Measurements from ENCODE around the gene SCAMP5. TPM values are rescaled to one million over a fixed set of nuclear protein-coding genes. Genes with fewer than 3 reads are reported as not detected.

The SCAMP5 gene
- total and polyA plus RNA-seq, 2 of the 13 experiments (the other 11 are each of a cell fraction or from before 2014, with no cell fraction given): 34.3 to 49.0 TPM

DNA sequence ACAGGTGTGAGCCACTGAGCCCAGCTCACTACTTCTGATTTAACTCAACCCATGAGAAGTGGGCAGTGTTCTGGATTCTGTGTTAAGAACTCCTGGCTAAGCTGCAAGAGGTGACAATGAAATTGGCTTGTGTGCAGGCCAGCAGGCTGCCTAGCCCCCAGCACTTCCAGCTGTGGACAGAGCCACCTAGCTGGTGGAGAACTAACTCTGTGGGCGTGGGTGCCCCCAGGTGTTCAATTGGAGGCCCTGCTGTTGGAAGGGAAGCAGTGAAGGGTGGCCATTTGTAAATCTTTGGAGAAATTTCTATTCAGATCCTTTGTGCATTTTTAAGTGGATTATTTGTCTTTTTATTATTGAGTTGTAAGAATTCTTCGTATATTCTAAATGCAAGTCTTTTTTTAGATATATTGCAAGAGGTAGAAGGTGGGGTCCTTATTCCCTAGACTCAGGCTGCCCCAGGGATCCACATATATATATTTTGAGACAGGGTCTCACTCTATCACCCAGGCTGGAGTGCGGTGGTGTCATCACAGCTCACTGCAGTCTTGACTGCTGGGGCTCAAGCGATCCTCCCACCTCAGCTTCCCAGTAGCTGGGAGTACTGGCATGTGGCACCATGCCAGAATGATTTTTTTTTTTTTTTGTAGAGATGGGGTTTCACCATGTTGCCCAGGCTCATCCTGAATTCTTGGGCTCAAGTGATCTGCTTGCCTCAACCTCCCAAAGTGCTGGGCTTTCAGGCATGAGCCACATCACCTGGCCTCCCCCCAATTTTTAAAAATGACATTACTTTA, 7.2 kb upstream of the SCAMP5 start (continued):
- TF ChIP-seq, protein P1, sequence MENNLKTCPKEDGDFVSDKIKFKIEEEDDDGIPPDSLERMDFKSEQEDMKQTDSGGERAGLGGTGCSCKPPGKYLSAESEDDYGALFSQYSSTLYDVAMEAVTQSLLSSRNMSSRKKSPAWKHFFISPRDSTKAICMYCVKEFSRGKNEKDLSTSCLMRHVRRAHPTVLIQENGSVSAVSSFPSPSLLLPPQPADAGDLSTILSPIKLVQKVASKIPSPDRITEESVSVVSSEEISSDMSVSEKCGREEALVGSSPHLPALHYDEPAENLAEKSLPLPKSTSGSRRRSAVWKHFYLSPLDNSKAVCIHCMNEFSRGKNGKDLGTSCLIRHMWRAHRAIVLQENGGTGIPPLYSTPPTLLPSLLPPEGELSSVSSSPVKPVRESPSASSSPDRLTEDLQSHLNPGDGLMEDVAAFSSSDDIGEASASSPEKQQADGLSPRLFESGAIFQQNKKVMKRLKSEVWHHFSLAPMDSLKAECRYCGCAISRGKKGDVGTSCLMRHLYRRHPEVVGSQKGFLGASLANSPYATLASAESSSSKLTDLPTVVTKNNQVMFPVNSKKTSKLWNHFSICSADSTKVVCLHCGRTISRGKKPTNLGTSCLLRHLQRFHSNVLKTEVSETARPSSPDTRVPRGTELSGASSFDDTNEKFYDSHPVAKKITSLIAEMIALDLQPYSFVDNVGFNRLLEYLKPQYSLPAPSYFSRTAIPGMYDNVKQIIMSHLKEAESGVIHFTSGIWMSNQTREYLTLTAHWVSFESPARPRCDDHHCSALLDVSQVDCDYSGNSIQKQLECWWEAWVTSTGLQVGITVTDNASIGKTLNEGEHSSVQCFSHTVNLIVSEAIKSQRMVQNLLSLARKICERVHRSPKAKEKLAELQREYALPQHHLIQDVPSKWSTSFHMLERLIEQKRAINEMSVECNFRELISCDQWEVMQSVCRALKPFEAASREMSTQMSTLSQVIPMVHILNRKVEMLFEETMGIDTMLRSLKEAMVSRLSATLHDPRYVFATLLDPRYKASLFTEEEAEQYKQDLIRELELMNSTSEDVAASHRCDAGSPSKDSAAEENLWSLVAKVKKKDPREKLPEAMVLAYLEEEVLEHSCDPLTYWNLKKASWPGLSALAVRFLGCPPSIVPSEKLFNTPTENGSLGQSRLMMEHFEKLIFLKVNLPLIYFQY (CRISPR knock-in tag; IDR thresholded peaks at IDR 0.05; ENCODE audit: borderline replicate concordance): 0 out of 2 replicates have a peak, but pooled peaks have one; percentile 39
- TF ChIP-seq ERF (CRISPR knock-in tag; IDR thresholded peaks at IDR 0.05): peak; percentile 61; the same call in 1 of the 2 replicates
- TF ChIP-seq SMYD3 (CRISPR knock-in tag; IDR thresholded peaks at IDR 0.05): no peak
- no peak for TF ChIP-seq SATB2 (CRISPR knock-in tag; IDR thresholded peaks at IDR 0.05)
- TF ChIP-seq PHB2 (IDR thresholded peaks at IDR 0.05; ENCODE audit: partially characterized antibody): no peak
- no peak for TF ChIP-seq ZNF101 (CRISPR knock-in tag; IDR thresholded peaks at IDR 0.05; ENCODE audit: borderline replicate concordance, low read depth)
- TF ChIP-seq, protein P2, sequence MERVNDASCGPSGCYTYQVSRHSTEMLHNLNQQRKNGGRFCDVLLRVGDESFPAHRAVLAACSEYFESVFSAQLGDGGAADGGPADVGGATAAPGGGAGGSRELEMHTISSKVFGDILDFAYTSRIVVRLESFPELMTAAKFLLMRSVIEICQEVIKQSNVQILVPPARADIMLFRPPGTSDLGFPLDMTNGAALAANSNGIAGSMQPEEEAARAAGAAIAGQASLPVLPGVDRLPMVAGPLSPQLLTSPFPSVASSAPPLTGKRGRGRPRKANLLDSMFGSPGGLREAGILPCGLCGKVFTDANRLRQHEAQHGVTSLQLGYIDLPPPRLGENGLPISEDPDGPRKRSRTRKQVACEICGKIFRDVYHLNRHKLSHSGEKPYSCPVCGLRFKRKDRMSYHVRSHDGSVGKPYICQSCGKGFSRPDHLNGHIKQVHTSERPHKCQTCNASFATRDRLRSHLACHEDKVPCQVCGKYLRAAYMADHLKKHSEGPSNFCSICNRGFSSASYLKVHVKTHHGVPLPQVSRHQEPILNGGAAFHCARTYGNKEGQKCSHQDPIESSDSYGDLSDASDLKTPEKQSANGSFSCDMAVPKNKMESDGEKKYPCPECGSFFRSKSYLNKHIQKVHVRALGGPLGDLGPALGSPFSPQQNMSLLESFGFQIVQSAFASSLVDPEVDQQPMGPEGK (CRISPR knock-in tag; IDR thresholded peaks at IDR 0.05): peak; percentile 78
- no peak for TF ChIP-seq ZNF232 (CRISPR knock-in tag; IDR thresholded peaks at IDR 0.05; ENCODE audit: borderline replicate concordance)
- TF ChIP-seq ZNF501 (CRISPR knock-in tag; IDR thresholded peaks at IDR 0.05): 0 out of 2 replicates have a peak, but pooled peaks have one; percentile 27
- TF ChIP-seq KLF11 (CRISPR knock-in tag; IDR thresholded peaks at IDR 0.05): no peak
- TF ChIP-seq, protein P3, sequence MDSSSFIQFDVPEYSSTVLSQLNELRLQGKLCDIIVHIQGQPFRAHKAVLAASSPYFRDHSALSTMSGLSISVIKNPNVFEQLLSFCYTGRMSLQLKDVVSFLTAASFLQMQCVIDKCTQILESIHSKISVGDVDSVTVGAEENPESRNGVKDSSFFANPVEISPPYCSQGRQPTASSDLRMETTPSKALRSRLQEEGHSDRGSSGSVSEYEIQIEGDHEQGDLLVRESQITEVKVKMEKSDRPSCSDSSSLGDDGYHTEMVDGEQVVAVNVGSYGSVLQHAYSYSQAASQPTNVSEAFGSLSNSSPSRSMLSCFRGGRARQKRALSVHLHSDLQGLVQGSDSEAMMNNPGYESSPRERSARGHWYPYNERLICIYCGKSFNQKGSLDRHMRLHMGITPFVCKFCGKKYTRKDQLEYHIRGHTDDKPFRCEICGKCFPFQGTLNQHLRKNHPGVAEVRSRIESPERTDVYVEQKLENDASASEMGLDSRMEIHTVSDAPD (CRISPR knock-in tag; IDR thresholded peaks at IDR 0.05): no peak
- no peak for TF ChIP-seq MED8 (CRISPR knock-in tag; IDR thresholded peaks at IDR 0.05; ENCODE audit: insufficient replicate concordance)
- TF ChIP-seq, protein P4, sequence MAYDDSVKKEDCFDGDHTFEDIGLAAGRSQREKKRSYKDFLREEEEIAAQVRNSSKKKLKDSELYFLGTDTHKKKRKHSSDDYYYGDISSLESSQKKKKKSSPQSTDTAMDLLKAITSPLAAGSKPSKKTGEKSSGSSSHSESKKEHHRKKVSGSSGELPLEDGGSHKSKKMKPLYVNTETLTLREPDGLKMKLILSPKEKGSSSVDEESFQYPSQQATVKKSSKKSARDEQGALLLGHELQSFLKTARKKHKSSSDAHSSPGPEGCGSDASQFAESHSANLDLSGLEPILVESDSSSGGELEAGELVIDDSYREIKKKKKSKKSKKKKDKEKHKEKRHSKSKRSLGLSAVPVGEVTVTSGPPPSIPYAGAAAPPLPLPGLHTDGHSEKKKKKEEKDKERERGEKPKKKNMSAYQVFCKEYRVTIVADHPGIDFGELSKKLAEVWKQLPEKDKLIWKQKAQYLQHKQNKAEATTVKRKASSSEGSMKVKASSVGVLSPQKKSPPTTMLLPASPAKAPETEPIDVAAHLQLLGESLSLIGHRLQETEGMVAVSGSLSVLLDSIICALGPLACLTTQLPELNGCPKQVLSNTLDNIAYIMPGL (CRISPR knock-in tag; IDR thresholded peaks at IDR 0.05; ENCODE audit: borderline replicate concordance in 1 of 2, low read depth in 1 of 2): 0 out of 4 replicates have a peak, but pooled peaks of 1 of the 2 experiments have one; percentile 32

All from HepG2 (cell line).